ENCODE results near the gene IRAK2. TPM values are rescaled to one million over a fixed set of nuclear protein-coding genes. Genes with fewer than 3 reads are reported as not detected.
"Not testable (repeated sequence)": the region's sequence is repeated elsewhere in the genome, so short reads cannot be mapped to it uniquely, and the experiment has no call there.

Gene IRAK2
- total RNA-seq, 1 experiment from 2014 or later = 0.34 TPM

DNA sequence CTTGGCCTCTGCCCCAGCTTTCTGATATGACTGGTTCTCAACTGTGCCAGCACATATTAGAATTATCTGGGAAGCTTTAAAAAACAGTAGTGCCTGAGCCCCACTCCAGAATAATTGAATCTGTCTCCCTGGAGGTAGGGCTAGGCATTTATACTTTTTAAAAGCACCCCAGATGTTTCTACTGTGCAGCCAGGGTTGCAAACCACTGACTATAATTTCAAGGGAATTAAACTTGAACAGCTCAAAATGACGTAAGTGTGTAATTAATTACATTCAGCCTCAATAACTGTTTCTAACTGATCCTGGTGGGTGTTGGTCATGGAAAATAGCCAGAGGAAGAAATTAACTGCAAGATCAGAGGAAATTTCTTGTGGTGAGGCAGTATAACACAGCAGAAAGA, 4.4 kb upstream of the IRAK2 start:
- TF ChIP-seq EZH2 (IDR thresholded peaks at IDR 0.05; ENCODE audit: borderline replicate concordance, low read depth, low read length, poor library complexity, severe bottlenecking) (no peak), CTCF (conservative IDR thresholded peaks at IDR 0.05; ENCODE audit: low read depth, low read length) (no peak)
- Histone ChIP-seq H3K4me3 (ENCODE audit: low read depth, low read length, poor library complexity, severe bottlenecking) (no peak overlapping the region), H3K27me3 (replicated peaks; ENCODE audit: insufficient read depth, low read depth, low read length, poor library complexity) (no peaks in the 10 kb centered on the region), H3K36me3 (ENCODE audit: insufficient read depth, low read length, poor library complexity, severe bottlenecking) (no peaks in the 10 kb centered on the region), H3K4me1 (ENCODE audit: insufficient read depth, low read length, poor library complexity, severe bottlenecking) (peaks cover 12% of the 10 kb centered on the region), H3K9me3 (ENCODE audit: low read depth, low read length, poor library complexity, severe bottlenecking) (no peaks in the 10 kb centered on the region), H3K27ac (ENCODE audit: low read depth, low read length, poor library complexity, severe bottlenecking) (peak overlapping the region; percentile 40)
- BruUV-seq (replicated peaks) = no TSS peak
- CTCF ChIA-PET = interaction anchor here (0.6 kb wide), 1 partner anchor 18 kb away, joined by 8 read pairs; the partner anchor contains the start of gene VHL
- POLR2A ChIA-PET (ENCODE audit: low non-redundant PET) = interaction anchor here (0.6 kb wide), 1 partner anchor 8 kb away, joined by 11 read pairs; no protein-coding TSS in a partner anchor
- intact Hi-C loops (cut with micrococcal nuclease; ENCODE audit: unreplicated experiment) = no loop called here
- peak; percentile 76 for DNase-seq (ENCODE audit: low spot score)

GRCh38 chr3:10160925-10161324, 3.8 kb upstream of the IRAK2 start:
- no TSS peak for BruUV-seq (replicated peaks)
- Histone ChIP-seq H3K27ac (ENCODE audit: low read depth, low read length, poor library complexity, severe bottlenecking) (peak overlapping the region; percentile 40), H3K27me3 (replicated peaks; ENCODE audit: insufficient read depth, low read depth, low read length, poor library complexity) (no peaks in the 10 kb centered on the region), H3K36me3 (ENCODE audit: insufficient read depth, low read length, poor library complexity, severe bottlenecking) (no peaks in the 10 kb centered on the region), H3K4me1 (ENCODE audit: insufficient read depth, low read length, poor library complexity, severe bottlenecking) (peaks cover 12% of the 10 kb centered on the region), H3K4me3 (ENCODE audit: low read depth, low read length, poor library complexity, severe bottlenecking) (no peak overlapping the region), H3K9me3 (ENCODE audit: low read depth, low read length, poor library complexity, severe bottlenecking) (no peaks in the 10 kb centered on the region)
- POLR2A ChIA-PET (ENCODE audit: low non-redundant PET) = interaction anchor here (0.6 kb wide), 1 partner anchor 9 kb away, joined by 11 read pairs; no protein-coding TSS in a partner anchor
- CTCF ChIA-PET = no interaction called here
- no peak for DNase-seq (ENCODE audit: low spot score)
- intact Hi-C loops (cut with micrococcal nuclease; ENCODE audit: unreplicated experiment) = no loop called here
- TF ChIP-seq CTCF (conservative IDR thresholded peaks at IDR 0.05; ENCODE audit: low read depth, low read length) (no peak), EZH2 (IDR thresholded peaks at IDR 0.05; ENCODE audit: borderline replicate concordance, low read depth, low read length, poor library complexity, severe bottlenecking) (no peak)

DNA sequence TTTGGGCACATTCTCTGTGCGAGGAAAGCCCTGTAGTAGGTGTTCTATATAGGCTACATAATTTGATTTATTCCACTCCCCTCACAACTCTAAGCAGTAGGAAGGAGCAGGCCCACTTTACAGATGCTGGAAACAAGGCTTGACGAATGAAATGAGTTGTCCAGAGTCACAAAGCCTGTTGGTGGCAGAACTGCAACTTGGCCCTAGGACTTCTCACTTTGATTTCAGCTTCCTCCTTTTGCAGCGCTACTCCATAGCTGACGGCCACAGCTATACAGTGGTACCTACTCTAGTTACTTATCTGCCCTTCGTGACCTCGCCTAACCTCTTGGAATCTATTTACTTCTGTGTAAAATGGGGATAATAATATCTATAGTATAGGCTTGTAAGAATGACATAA, 2.5 kb upstream of the IRAK2 start:
- BruUV-seq (replicated peaks) = no TSS peak
- H3K36me3 ChIP-seq (ENCODE audit: insufficient read depth, low read length, poor library complexity, severe bottlenecking) = no peaks in the 10 kb centered on the region
- no peaks in the 10 kb centered on the region for H3K27me3 ChIP-seq (replicated peaks; ENCODE audit: insufficient read depth, low read depth, low read length, poor library complexity)
- no peaks in the 10 kb centered on the region for H3K9me3 ChIP-seq (ENCODE audit: low read depth, low read length, poor library complexity, severe bottlenecking)
- no peak overlapping the region for H3K27ac ChIP-seq (ENCODE audit: low read depth, low read length, poor library complexity, severe bottlenecking)
- TF ChIP-seq CTCF (conservative IDR thresholded peaks at IDR 0.05; ENCODE audit: low read depth, low read length) (no peak), EZH2 (IDR thresholded peaks at IDR 0.05; ENCODE audit: borderline replicate concordance, low read depth, low read length, poor library complexity, severe bottlenecking) (no peak)
- H3K4me1 ChIP-seq (ENCODE audit: insufficient read depth, low read length, poor library complexity, severe bottlenecking) = peaks cover 12% of the 10 kb centered on the region
- POLR2A ChIA-PET (ENCODE audit: low non-redundant PET) = no interaction called here
- intact Hi-C loops (cut with micrococcal nuclease; ENCODE audit: unreplicated experiment) = no loop called here
- no peak for DNase-seq (ENCODE audit: low spot score)
- no peak overlapping the region for H3K4me3 ChIP-seq (ENCODE audit: low read depth, low read length, poor library complexity, severe bottlenecking)
- CTCF ChIA-PET = no interaction called here

GRCh38 chr3:10164201-10164545, 546 bp upstream of the IRAK2 start:
- CTCF ChIA-PET; intact Hi-C loops (cut with micrococcal nuclease; ENCODE audit: unreplicated experiment); H3K27ac ChIP-seq (ENCODE audit: low read depth, low read length, poor library complexity, severe bottlenecking); H3K9me3 ChIP-seq (ENCODE audit: low read depth, low read length, poor library complexity, severe bottlenecking); BruUV-seq (replicated peaks); DNase-seq (ENCODE audit: low spot score); POLR2A ChIA-PET (ENCODE audit: low non-redundant PET); H3K27me3 ChIP-seq (replicated peaks; ENCODE audit: insufficient read depth, low read depth, low read length, poor library complexity); H3K36me3 ChIP-seq (ENCODE audit: insufficient read depth, low read length, poor library complexity, severe bottlenecking): not testable (repeated sequence)
- Histone ChIP-seq H3K4me1 (ENCODE audit: insufficient read depth, low read length, poor library complexity, severe bottlenecking) (peaks cover 12% of the 10 kb centered on the region), H3K4me3 (ENCODE audit: low read depth, low read length, poor library complexity, severe bottlenecking) (peak overlapping the region; percentile 76)
